ENCODE results near the gene WWTR1. TPM values are rescaled to one million over a fixed set of nuclear protein-coding genes. Genes with fewer than 3 reads are reported as not detected.

Gene WWTR1
- total RNA-seq, 1 experiment from 2014 or later: 24.4 TPM

GRCh38 chr3:149473357-149474249, 184.2 kb downstream of the WWTR1 start:
- Histone ChIP-seq H4K8ac (replicated peaks; ENCODE audit: insufficient read length, low read depth, low read length) (no peak overlapping the region), H2BK20ac (ENCODE audit: low read depth, low read length, poor library complexity, severe bottlenecking) (no peak overlapping the region), H3K4ac (ENCODE audit: low read depth, low read length) (no peak overlapping the region), H3K27me3 (ENCODE audit: insufficient read depth, low read length) (no peaks in the 10 kb centered on the region), H2AK5ac (ENCODE audit: insufficient read length, low read length) (no peak overlapping the region), H3K79me1 (ENCODE audit: insufficient read depth, low read depth, low read length, poor library complexity, severe bottlenecking) (no peaks in the 10 kb centered on the region), H3K4me2 (ENCODE audit: insufficient read depth, insufficient read length, low read length) (no peak overlapping the region), H4K91ac (ENCODE audit: insufficient read length, low read depth, low read length) (no peak overlapping the region), H3K9me3 (ENCODE audit: control insufficient read depth, low read depth, low read length) (no peaks in the 10 kb centered on the region), H3K23ac (ENCODE audit: insufficient read length, low read depth, low read length) (no peak overlapping the region), H2BK5ac (ENCODE audit: insufficient read length, low read length) (no peak overlapping the region), H3K27ac (ENCODE audit: insufficient read length, low read depth, low read length) (no peak overlapping the region), H3K4me1 (ENCODE audit: insufficient read depth, low read length) (peaks cover 2% of the 10 kb centered on the region; the same call in 1 of the 2 replicates), H2BK15ac (ENCODE audit: low read depth, low read length) (no peak overlapping the region), H2BK120ac (ENCODE audit: low read depth, low read length, poor library complexity, severe bottlenecking) (no peak overlapping the region), H4K20me1 (ENCODE audit: control insufficient read depth, insufficient read depth, insufficient read length) (no peaks in the 10 kb centered on the region), H3T11ph (ENCODE audit: low read length) (no peak overlapping the region), H2AFZ (ENCODE audit: low read length) (no peak overlapping the region), H2BK12ac (ENCODE audit: insufficient read length, low read depth, low read length) (no peak overlapping the region), H3K9ac (ENCODE audit: extremely low read depth, insufficient read length, low read length) (no peak overlapping the region), H3K56ac (ENCODE audit: insufficient read length, low read depth, low read length) (no peak overlapping the region), H3K23me2 (ENCODE audit: insufficient read length, low read depth, low read length, poor library complexity, severe bottlenecking) (no peaks in the 10 kb centered on the region), H3K79me2 (ENCODE audit: insufficient read depth, low read length) (no peaks in the 10 kb centered on the region), H3K14ac (ENCODE audit: insufficient read depth, low read length) (no peak overlapping the region), H3K18ac (ENCODE audit: insufficient read length, low read depth, low read length) (no peak overlapping the region), H4K5ac (ENCODE audit: insufficient read length, low read depth, low read length) (no peak overlapping the region)
- Mint-ChIP-seq H3K27me3 (ENCODE audit: low read depth) (no peaks in the 10 kb centered on the region), H3K4me3 (no peak overlapping the region), H3K36me3 (ENCODE audit: insufficient read depth in 1 of 3, low read depth in 3 of 3) (no peaks in the 10 kb centered on the region), H3K4me1 (peaks cover 24 to 31% of the 10 kb centered on the region in 2 experiments), H3K9me3 (no peaks in the 10 kb centered on the region), H3K27ac (0 out of 7 replicates have a peak overlapping the region, but pooled peaks of 1 of the 3 experiments have one; percentile 36)
- TF ChIP-seq, protein P1, sequence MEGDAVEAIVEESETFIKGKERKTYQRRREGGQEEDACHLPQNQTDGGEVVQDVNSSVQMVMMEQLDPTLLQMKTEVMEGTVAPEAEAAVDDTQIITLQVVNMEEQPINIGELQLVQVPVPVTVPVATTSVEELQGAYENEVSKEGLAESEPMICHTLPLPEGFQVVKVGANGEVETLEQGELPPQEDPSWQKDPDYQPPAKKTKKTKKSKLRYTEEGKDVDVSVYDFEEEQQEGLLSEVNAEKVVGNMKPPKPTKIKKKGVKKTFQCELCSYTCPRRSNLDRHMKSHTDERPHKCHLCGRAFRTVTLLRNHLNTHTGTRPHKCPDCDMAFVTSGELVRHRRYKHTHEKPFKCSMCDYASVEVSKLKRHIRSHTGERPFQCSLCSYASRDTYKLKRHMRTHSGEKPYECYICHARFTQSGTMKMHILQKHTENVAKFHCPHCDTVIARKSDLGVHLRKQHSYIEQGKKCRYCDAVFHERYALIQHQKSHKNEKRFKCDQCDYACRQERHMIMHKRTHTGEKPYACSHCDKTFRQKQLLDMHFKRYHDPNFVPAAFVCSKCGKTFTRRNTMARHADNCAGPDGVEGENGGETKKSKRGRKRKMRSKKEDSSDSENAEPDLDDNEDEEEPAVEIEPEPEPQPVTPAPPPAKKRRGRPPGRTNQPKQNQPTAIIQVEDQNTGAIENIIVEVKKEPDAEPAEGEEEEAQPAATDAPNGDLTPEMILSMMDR (conservative IDR thresholded peaks at IDR 0.05): no peak
- no peak for DNase-seq
- WGBS (ENCODE audit: extremely low coverage, insufficient read length, low lambda C conversion rate): no CpG with 5 or more reads among the region's 7 CpGs
